NCI-H510A (cell line): Measurements from ENCODE around the gene LETM1.

Experiments
- DNase-seq: peaks from one replicate; lab custom pipeline; 2025; lab: John Stamatoyannopoulos, UW

Gene LETM1

GRCh38 chr4:1825326-1825725 lies 30.6 kb downstream of the LETM1 start:
- no peak for DNase-seq

GRCh38 chr4:1824746-1825145 lies 31.2 kb downstream of the LETM1 start:
- no peak for DNase-seq

GRCh38 chr4:1823545-1823932 lies 32.4 kb downstream of the LETM1 start:
- DNase-seq: no peak

GRCh38 chr4:1822568-1823544 lies 33.1 kb downstream of the LETM1 start:
- DNase-seq: no peak

- no peak for DNase-seq
Measured at GRCh38 chr4:1821679-1822567, 34.0 kb downstream of the LETM1 start.

GRCh38 chr4:1819816-1820215 lies 36.1 kb downstream of the LETM1 start:
- DNase-seq: no peak

GRCh38 chr4:1819284-1819683 lies 36.7 kb downstream of the LETM1 start:
- no peak for DNase-seq

GRCh38 chr4:1815997-1816860 lies 39.7 kb downstream of the LETM1 start:
- DNase-seq: no peak

- DNase-seq: no peak
Measured at GRCh38 chr4:1815096-1815996, 40.6 kb downstream of the LETM1 start.

- no peak for DNase-seq
Measured at GRCh38 chr4:1814453-1814852, 41.5 kb downstream of the LETM1 start.

GRCh38 chr4:1813915-1814314 lies 42.0 kb downstream of the LETM1 start:
- no peak for DNase-seq

GRCh38 chr4:1813231-1813630 lies 42.7 kb downstream of the LETM1 start:
- no peak for DNase-seq

- no peak for DNase-seq
Measured at GRCh38 chr4:1812720-1813119, 43.2 kb downstream of the LETM1 start.

GRCh38 chr4:1810765-1811164 lies 45.2 kb downstream of the LETM1 start:
- no peak for DNase-seq

- DNase-seq: no peak
Measured at GRCh38 chr4:1809754-1810502, 46.0 kb downstream of the LETM1 start.

GRCh38 chr4:1808851-1809753 lies 46.9 kb downstream of the LETM1 start:
- DNase-seq: no peak

GRCh38 chr4:1808396-1808795 lies 47.6 kb downstream of the LETM1 start:
- DNase-seq: no peak

- no peak for DNase-seq
Measured at GRCh38 chr4:1807332-1807777, 48.6 kb downstream of the LETM1 start.
